ENCODE results near the gene GRK5. TPM values are rescaled to one million over a fixed set of nuclear protein-coding genes. Genes with fewer than 3 reads are reported as not detected.

Gene GRK5
- total RNA-seq, 1 experiment from 2014 or later, result 29.0 TPM

DNA sequence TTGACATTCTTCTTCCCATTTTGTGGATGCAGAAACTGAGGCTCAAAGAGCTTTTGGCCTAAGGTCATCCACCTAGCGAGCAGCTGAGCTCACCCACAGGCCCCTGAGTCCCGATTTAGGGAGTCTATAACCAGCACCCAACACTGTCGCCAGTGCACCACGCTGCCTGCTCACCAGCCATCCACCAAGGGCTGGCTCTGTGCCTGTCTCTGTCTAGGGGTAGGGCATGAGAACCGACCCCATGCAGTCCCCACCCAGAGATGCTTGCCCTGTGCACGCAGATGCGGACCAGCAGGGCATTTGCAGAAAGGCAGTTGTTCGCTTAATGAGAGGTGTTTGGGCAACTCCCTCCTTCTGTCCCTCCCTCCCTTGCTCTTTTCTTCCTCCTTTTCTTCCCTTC, 97.2 kb downstream of the GRK5 start:
- in situ Hi-C loops (cut with HindIII; ENCODE audit: low pct_unique_long_range_greater_than_20kb, low sequenced_read_pairs), result no loop called here
- Histone ChIP-seq H3K4me3 (ENCODE audit: low read depth in 2 of 2, low read length in 2 of 2) (no peak overlapping the region), H3K9me3 (ENCODE audit: control insufficient read depth, insufficient read depth, low read depth, low read length) (no peaks in the 10 kb centered on the region), H3K27me3 (ENCODE audit: control insufficient read depth, insufficient read depth, low read length) (no peaks in the 10 kb centered on the region), H3K4me1 (ENCODE audit: control insufficient read depth, insufficient read depth, low read length) (peaks cover 91% of the 10 kb centered on the region), H3K27ac (ENCODE audit: low read length) (peak overlapping the region; percentile 74), H3K36me3 (ENCODE audit: control insufficient read depth, insufficient read depth, low read length) (no peaks in the 10 kb centered on the region)
- POLR2A ChIA-PET, result interaction anchor here (0.6 kb wide), 1 partner anchor 11 kb away, joined by 8 read pairs; no protein-coding TSS in a partner anchor
- intact Hi-C loops (cut with micrococcal nuclease; ENCODE audit: unreplicated experiment), result loop anchor here (10.0 kb wide), 1 partner anchor 110 kb away; no protein-coding TSS in a partner anchor
- no peak for DNase-seq (ENCODE audit: low read depth, low spot score)
- TF ChIP-seq TCF7L2 (IDR thresholded peaks at IDR 0.05; ENCODE audit: low read depth, low read length) (no peak), SIN3A (IDR thresholded peaks at IDR 0.05; ENCODE audit: borderline replicate concordance, insufficient read depth, low read depth, low read length) (no peak), POLR2AphosphoS5 (IDR thresholded peaks at IDR 0.05; ENCODE audit: low read depth, low read length) (no peak)
- TF ChIP-seq, protein P1, sequence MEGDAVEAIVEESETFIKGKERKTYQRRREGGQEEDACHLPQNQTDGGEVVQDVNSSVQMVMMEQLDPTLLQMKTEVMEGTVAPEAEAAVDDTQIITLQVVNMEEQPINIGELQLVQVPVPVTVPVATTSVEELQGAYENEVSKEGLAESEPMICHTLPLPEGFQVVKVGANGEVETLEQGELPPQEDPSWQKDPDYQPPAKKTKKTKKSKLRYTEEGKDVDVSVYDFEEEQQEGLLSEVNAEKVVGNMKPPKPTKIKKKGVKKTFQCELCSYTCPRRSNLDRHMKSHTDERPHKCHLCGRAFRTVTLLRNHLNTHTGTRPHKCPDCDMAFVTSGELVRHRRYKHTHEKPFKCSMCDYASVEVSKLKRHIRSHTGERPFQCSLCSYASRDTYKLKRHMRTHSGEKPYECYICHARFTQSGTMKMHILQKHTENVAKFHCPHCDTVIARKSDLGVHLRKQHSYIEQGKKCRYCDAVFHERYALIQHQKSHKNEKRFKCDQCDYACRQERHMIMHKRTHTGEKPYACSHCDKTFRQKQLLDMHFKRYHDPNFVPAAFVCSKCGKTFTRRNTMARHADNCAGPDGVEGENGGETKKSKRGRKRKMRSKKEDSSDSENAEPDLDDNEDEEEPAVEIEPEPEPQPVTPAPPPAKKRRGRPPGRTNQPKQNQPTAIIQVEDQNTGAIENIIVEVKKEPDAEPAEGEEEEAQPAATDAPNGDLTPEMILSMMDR (IDR thresholded peaks at IDR 0.05), result no peak
- TF ChIP-seq, protein P2, sequence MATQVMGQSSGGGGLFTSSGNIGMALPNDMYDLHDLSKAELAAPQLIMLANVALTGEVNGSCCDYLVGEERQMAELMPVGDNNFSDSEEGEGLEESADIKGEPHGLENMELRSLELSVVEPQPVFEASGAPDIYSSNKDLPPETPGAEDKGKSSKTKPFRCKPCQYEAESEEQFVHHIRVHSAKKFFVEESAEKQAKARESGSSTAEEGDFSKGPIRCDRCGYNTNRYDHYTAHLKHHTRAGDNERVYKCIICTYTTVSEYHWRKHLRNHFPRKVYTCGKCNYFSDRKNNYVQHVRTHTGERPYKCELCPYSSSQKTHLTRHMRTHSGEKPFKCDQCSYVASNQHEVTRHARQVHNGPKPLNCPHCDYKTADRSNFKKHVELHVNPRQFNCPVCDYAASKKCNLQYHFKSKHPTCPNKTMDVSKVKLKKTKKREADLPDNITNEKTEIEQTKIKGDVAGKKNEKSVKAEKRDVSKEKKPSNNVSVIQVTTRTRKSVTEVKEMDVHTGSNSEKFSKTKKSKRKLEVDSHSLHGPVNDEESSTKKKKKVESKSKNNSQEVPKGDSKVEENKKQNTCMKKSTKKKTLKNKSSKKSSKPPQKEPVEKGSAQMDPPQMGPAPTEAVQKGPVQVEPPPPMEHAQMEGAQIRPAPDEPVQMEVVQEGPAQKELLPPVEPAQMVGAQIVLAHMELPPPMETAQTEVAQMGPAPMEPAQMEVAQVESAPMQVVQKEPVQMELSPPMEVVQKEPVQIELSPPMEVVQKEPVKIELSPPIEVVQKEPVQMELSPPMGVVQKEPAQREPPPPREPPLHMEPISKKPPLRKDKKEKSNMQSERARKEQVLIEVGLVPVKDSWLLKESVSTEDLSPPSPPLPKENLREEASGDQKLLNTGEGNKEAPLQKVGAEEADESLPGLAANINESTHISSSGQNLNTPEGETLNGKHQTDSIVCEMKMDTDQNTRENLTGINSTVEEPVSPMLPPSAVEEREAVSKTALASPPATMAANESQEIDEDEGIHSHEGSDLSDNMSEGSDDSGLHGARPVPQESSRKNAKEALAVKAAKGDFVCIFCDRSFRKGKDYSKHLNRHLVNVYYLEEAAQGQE (IDR thresholded peaks at IDR 0.05; ENCODE audit: insufficient read depth in 1 of 2, low read depth in 2 of 2, low read length in 1 of 2), result no peak
- CTCF ChIA-PET, result interaction anchor here (0.9 kb wide), 1 partner anchor 14 kb away, joined by 5 read pairs; no protein-coding TSS in a partner anchor
- ATAC-seq, result no peak
- no TSS peak for BruUV-seq (replicated peaks)

DNA sequence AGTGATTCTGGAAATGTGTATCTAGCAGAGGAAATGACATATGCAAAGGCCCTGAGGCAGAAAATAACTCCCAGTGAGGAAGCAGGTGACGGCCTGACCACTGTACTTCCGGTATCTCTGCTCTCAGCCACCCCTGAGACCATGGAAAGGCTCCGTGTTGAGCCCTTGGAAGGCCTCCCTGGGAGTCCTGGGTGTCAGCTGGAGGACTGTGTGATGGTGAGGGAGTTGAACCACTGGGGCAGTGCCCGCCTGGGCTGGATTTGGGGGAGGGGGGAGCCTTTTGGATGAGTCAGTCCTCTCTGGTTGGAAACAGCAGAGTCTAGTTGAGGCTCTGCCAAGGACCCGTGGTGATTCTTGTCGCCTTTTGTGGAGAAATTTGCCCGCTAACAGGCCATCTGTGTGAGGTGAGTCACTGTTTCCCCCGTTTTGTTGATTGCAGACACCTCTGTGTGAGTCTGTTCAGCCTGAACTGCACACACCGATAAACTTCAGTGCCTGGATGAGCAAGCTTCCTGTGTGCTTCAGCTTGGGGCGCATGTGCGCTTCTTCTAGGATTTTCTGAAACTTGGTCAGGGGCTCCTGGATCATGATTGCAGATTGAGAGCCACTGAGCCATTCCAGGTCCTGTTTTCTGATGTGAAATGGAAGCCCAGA, 98.6 kb downstream of the GRK5 start:
- DNase-seq (ENCODE audit: low read depth, low spot score), result peak; percentile 96
- TF ChIP-seq TCF7L2 (IDR thresholded peaks at IDR 0.05; ENCODE audit: low read depth, low read length) (no peak), POLR2AphosphoS5 (IDR thresholded peaks at IDR 0.05; ENCODE audit: low read depth, low read length) (peak; percentile 73)
- CTCF ChIA-PET, result interaction anchor here (0.9 to 1.6 kb wide), 2 partner anchors 12 to 107 kb away, joined by 3 to 4 read pairs; no protein-coding TSS in a partner anchor
- H3K27ac ChIP-seq (ENCODE audit: low read length), result peak overlapping the region; percentile 74
- no peaks in the 10 kb centered on the region for H3K9me3 ChIP-seq (ENCODE audit: control insufficient read depth, insufficient read depth, low read depth, low read length)
- POLR2A ChIA-PET, result no interaction called here
- H3K4me1 ChIP-seq (ENCODE audit: control insufficient read depth, insufficient read depth, low read length), result peaks cover 90% of the 10 kb centered on the region
- no peaks in the 10 kb centered on the region for H3K36me3 ChIP-seq (ENCODE audit: control insufficient read depth, insufficient read depth, low read length)
- intact Hi-C loops (cut with micrococcal nuclease; ENCODE audit: unreplicated experiment), result loop anchor here (10.0 kb wide), 1 partner anchor 109 kb away; no protein-coding TSS in a partner anchor
- no TSS peak for BruUV-seq (replicated peaks)
- ATAC-seq, result peak; percentile 88
- peak overlapping the region in 1 of 2 experiments; percentile 35; a peak in 2 of 4 replicates for H3K4me3 ChIP-seq (ENCODE audit: low read depth in 2 of 2, low read length in 2 of 2)
- in situ Hi-C loops (cut with HindIII; ENCODE audit: low pct_unique_long_range_greater_than_20kb, low sequenced_read_pairs), result no loop called here
- H3K27me3 ChIP-seq (ENCODE audit: control insufficient read depth, insufficient read depth, low read length), result no peaks in the 10 kb centered on the region

Data from Panc1 (cell line).